Stimulated activated CD4-positive, alpha-beta T cell treated with anti-CD3 and anti-CD28 coated beads, Interleukin-1b, Interleukin-23, amount 100 ng/mL, for 48 hours (primary cell): ENCODE data around the gene DDC.
"Not testable (repeated sequence)": the region's sequence is repeated elsewhere in the genome, so short reads cannot be mapped to it uniquely, and the experiment has no call there.

Source experiments
- DNase-seq: peaks from one replicate; pipeline ENCODE4 v3.0.0-alpha.2; 2020

DDC gene

GRCh38 chr7:50553973-50554372, 11.2 kb downstream of the DDC start:
- DNase-seq, result no peak

GRCh38 chr7:50552921-50553320, 12.3 kb downstream of the DDC start:
- DNase-seq, result no peak

- DNase-seq, result no peak
Measured at GRCh38 chr7:50552139-50552538, 13.1 kb downstream of the DDC start.

GRCh38 chr7:50545613-50546012, 19.6 kb downstream of the DDC start:
- not testable (repeated sequence) for DNase-seq

GRCh38 chr7:50544992-50545391, 20.2 kb downstream of the DDC start:
- DNase-seq, result no peak

GRCh38 chr7:50543776-50544442, 21.3 kb downstream of the DDC start:
- no peak for DNase-seq

- DNase-seq, result no peak
Measured at GRCh38 chr7:50542132-50542531, 23.1 kb downstream of the DDC start.

GRCh38 chr7:50540785-50541579, 24.2 kb downstream of the DDC start:
- no peak for DNase-seq

GRCh38 chr7:50539725-50540124, 25.5 kb downstream of the DDC start:
- DNase-seq, result no peak

- DNase-seq, result no peak
Measured at GRCh38 chr7:50538478-50538877, 26.7 kb downstream of the DDC start.

- no peak for DNase-seq
Measured at GRCh38 chr7:50537417-50537816, 27.8 kb downstream of the DDC start.

GRCh38 chr7:50535291-50535711, 29.9 kb downstream of the DDC start:
- DNase-seq, result not testable (repeated sequence)

GRCh38 chr7:50534690-50535290, 30.4 kb downstream of the DDC start:
- peak; percentile 17 for DNase-seq

GRCh38 chr7:50533866-50534265, 31.3 kb downstream of the DDC start:
- DNase-seq, result no peak

GRCh38 chr7:50531928-50532327, 33.3 kb downstream of the DDC start:
- DNase-seq, result peak; percentile 21

- peak; percentile 31 for DNase-seq
Measured at GRCh38 chr7:50531401-50531911, 33.7 kb downstream of the DDC start.

- no peak for DNase-seq
Measured at GRCh38 chr7:50530766-50531165, 34.4 kb downstream of the DDC start.

GRCh38 chr7:50529093-50529862, 35.9 kb downstream of the DDC start:
- DNase-seq, result no peak

- no peak for DNase-seq
Measured at GRCh38 chr7:50528266-50529092, 36.7 kb downstream of the DDC start.

GRCh38 chr7:50519350-50519749, 45.9 kb downstream of the DDC start:
- not testable (repeated sequence) for DNase-seq

GRCh38 chr7:50513166-50513871, 51.9 kb downstream of the DDC start:
- no peak for DNase-seq
